BLaER1 (cell line): Measurements from ENCODE around the gene VEPH1.

Source experiments
- H3K27ac ChIP-seq: shearing (Covaris generic); formaldehyde crosslinking; 2 replicates; pipeline ENCODE4 v1.8.1; 2022
- H3K27me3 ChIP-seq: shearing (Covaris generic); formaldehyde crosslinking; 2 replicates; pipeline ENCODE4 v1.8.1; 2022
- H3K36me3 ChIP-seq: shearing (Covaris generic); formaldehyde crosslinking; 2 replicates; pipeline ENCODE4 v1.8.1; 2022
- H3K4me1 ChIP-seq: shearing (Covaris generic); formaldehyde crosslinking; 2 replicates; pipeline ENCODE4 v1.8.1; 2022
- H3K4me2 ChIP-seq: shearing (Covaris generic); formaldehyde crosslinking; 2 replicates; pipeline ENCODE4 v1.8.1; 2022
- H3K4me3 ChIP-seq: shearing (Covaris generic); formaldehyde crosslinking; 2 replicates; pipeline ENCODE4 v1.8.1; 2022
- H3K9ac ChIP-seq: shearing (Covaris generic); formaldehyde crosslinking; 2 replicates; pipeline ENCODE4 v1.8.1; 2022
- H3K9me3 ChIP-seq: shearing (Covaris generic); formaldehyde crosslinking; 2 replicates; pipeline ENCODE4 v1.8.1; 2022
- H4K20me1 ChIP-seq: shearing (Covaris generic); formaldehyde crosslinking; 2 replicates; pipeline ENCODE4 v1.8.1; 2022
- Cebpa-rat ChIP-seq: shearing (Covaris generic); IDR thresholded peaks from 2 replicates; pipeline ENCODE4 v1.8.1; 2022

Gene VEPH1

DNA sequence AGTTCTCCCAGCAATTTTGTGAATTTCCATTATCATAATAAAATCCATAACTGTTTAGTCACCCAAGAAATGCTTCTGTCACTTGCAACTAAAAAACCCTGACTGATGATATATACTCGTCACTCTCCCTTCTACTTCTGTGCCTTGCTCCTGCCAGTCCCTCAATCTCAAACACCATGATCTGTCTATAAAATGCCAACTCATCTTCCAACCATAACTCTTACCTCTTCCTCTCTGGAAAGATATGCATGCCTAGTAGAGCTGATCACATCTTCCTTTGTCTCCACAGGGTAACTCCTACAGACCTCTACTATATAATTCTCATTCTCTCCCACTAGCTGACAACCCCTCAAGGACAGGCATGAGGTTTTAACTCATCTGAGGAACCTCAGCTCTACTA is 5.2 kb upstream of the VEPH1 start:
- Histone ChIP-seq H3K27ac (no peak overlapping the region), H3K4me2 (no peak overlapping the region), H3K4me3 (no peak overlapping the region), H3K27me3 (no peaks in the 10 kb centered on the region), H3K9ac (no peak overlapping the region), H3K9me3 (no peaks in the 10 kb centered on the region), H4K20me1 (no peaks in the 10 kb centered on the region), H3K36me3 (no peaks in the 10 kb centered on the region), H3K4me1 (no peaks in the 10 kb centered on the region)
- TF ChIP-seq Cebpa-rat, result no peak

DNA sequence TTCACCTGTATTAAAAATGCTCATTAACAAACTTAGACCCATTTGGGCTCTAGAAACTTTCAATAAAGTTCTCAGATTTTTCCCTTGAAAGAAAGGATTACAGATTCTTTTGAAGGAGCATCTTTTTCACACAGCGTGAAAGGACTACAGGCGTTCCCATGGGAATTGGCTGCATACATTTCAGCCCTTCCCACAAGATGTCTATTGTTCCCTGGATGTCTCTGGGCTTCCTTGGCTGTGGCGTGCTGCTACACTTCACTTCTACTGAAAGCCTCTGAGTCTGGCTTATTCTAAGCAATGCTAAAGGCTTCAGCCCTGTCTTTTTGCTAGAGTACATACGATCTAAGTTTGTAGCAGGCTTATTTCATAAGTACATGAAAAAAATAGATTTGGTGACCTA is 1.4 kb downstream of the VEPH1 start:
- Histone ChIP-seq H3K36me3 (no peaks in the 10 kb centered on the region), H3K9me3 (no peaks in the 10 kb centered on the region), H3K27ac (no peak overlapping the region), H3K9ac (no peak overlapping the region), H4K20me1 (no peaks in the 10 kb centered on the region), H3K4me2 (no peak overlapping the region), H3K4me3 (no peak overlapping the region), H3K27me3 (no peaks in the 10 kb centered on the region), H3K4me1 (no peaks in the 10 kb centered on the region)
- TF ChIP-seq Cebpa-rat, result no peak

DNA sequence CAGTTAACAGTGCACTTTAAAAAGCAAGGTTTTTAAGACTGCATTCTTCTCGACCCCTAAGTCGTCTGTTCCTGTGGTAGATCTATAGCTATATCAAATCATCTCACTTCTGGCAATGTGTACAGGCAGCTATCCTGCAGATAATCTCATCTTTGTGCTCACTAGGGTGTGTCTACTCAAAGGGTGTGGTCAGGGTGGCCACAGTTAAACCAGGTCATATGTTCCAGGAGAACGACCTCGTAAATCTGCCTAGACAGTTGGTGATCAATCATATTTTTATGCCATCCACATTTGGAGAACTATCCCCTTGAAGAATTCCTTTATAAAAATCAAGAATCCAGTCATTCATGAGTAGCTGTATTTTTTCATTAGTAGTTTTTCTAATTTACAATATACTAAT is 3.0 kb downstream of the VEPH1 start:
- H3K4me3 ChIP-seq, result no peak overlapping the region
- no peak for TF ChIP-seq Cebpa-rat
- no peak overlapping the region for H3K27ac ChIP-seq
- no peaks in the 10 kb centered on the region for H3K36me3 ChIP-seq
- H4K20me1 ChIP-seq, result no peaks in the 10 kb centered on the region
- H3K4me2 ChIP-seq, result no peak overlapping the region
- no peaks in the 10 kb centered on the region for H3K27me3 ChIP-seq
- no peak overlapping the region for H3K9ac ChIP-seq
- no peaks in the 10 kb centered on the region for H3K4me1 ChIP-seq
- no peaks in the 10 kb centered on the region for H3K9me3 ChIP-seq

DNA sequence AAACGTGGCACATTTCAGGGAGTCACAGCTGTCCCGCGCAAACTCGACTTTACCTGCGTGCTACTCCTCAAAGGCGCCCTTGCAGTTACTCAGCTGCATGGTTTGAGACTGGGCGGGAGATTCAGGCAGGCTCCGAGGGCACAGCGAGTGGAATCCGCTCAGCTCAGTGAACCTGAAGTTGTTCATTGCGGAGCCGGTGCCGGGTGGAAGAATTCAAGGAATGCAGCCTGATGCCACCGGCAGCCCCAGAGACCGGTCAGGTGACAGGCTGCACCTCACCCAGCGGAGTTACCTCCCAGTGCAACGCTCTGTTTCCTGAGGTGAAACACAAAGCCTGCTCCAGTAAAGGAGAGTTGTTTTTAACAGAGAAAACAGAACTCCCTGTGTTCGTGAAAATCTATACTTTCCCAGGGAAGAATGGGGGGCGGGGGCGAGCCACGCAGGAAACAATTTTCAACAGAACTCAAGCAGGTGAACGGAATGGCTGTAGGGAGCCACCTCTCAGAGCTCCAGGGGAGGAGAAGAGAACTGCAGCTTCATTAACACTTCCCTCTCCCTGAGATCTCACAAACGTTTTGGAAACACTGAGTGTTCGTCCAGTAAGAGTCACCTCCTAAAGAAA is 3.8 kb downstream of the VEPH1 start:
- no peak overlapping the region for H3K4me2 ChIP-seq
- no peaks in the 10 kb centered on the region for H3K27me3 ChIP-seq
- H3K9me3 ChIP-seq, result no peaks in the 10 kb centered on the region
- no peak for TF ChIP-seq Cebpa-rat
- no peak overlapping the region for H3K27ac ChIP-seq
- H3K4me1 ChIP-seq, result no peaks in the 10 kb centered on the region
- no peak overlapping the region for H3K9ac ChIP-seq
- H3K36me3 ChIP-seq, result no peaks in the 10 kb centered on the region
- no peaks in the 10 kb centered on the region for H4K20me1 ChIP-seq
- no peak overlapping the region for H3K4me3 ChIP-seq

DNA sequence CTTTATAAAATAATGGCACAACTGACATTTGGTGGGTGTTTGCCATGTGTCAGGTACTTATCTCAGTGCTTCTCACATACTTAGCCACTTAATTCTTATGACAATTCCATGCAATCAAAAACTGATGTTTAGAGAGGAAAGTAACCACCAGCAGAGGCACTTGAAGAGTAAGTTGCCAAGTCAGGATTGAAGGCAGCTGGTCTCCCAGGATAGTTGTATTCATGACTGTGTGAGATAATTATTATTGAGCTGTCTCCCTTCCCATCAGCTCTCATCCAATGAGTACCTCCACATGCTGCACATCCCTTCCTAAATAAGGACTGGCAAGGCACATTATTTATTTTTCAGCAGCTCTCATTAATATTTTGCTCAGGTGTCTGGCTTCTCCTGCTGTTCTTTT is 4.8 kb downstream of the VEPH1 start:
- Histone ChIP-seq H4K20me1 (no peaks in the 10 kb centered on the region), H3K27ac (no peak overlapping the region), H3K27me3 (no peaks in the 10 kb centered on the region), H3K36me3 (no peaks in the 10 kb centered on the region), H3K9ac (no peak overlapping the region), H3K9me3 (no peaks in the 10 kb centered on the region), H3K4me2 (no peak overlapping the region), H3K4me3 (no peak overlapping the region), H3K4me1 (no peaks in the 10 kb centered on the region)
- no peak for TF ChIP-seq Cebpa-rat

DNA sequence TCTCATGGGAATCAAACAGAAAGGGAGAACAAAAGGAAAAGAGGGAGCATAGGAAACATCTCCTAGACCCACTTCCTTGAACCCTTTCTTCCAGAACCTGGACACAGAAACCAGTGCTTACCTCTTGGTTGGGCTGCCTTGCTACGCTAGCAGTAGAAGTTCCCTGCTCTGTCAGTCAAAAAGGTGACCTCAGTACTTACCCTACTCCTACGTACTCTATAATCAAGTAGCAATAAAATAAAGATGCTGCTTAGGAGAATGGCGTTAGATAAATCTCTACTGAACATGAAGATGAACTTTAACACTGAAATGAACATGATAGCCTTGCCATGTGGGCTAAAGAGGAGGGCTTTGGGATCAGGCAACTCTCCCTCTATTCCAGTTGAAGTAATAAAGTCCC is 7.4 kb downstream of the VEPH1 start:
- Histone ChIP-seq H3K36me3 (no peaks in the 10 kb centered on the region), H3K4me2 (no peak overlapping the region)

DNA sequence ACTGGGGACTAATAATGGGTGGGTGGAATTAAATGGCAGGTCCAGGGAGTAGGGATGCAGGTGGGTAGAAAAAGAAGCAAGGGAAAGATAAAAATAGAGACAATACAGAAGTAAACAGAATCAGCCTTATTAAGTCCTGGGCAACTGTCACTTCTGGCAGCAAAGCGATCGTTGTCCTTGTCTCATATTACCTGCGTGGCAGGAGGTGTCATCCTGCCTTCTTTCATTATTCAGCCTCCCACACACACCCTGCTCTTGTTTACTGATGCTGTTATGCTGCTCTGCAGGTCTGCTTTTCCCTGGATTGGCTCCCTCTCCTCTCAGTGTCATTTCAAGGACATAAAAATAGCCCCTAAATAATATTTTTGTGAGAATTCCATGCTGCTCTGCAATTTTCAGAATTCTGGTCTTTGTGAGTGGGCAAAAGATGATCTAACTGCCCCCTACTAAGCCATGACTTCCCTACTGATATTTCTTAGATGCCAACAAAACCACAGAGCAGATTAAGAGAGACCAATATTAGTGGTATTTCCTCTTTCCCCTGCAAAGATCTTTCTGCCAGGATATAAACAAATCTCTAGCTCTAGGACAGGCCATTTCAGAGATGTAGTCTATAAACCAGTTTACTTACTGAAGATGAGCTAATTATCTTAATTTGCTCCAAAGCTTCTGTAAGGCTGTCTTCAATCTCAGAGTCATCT is 8.5 kb downstream of the VEPH1 start:
- Histone ChIP-seq H3K9ac (no peak overlapping the region), H3K36me3 (no peaks in the 10 kb centered on the region), H3K4me3 (no peak overlapping the region), H3K27me3 (no peaks in the 10 kb centered on the region), H3K4me2 (no peak overlapping the region), H4K20me1 (no peaks in the 10 kb centered on the region), H3K27ac (no peak overlapping the region), H3K4me1 (no peaks in the 10 kb centered on the region), H3K9me3 (no peaks in the 10 kb centered on the region)
- no peak for TF ChIP-seq Cebpa-rat

More for the DNA sequence above, 7.4 kb downstream of the VEPH1 start:
- no peak for TF ChIP-seq Cebpa-rat
- no peaks in the 10 kb centered on the region for H3K27me3 ChIP-seq
- H3K9ac ChIP-seq, result no peak overlapping the region
- H3K4me3 ChIP-seq, result no peak overlapping the region
- no peaks in the 10 kb centered on the region for H3K4me1 ChIP-seq
- no peaks in the 10 kb centered on the region for H4K20me1 ChIP-seq
- no peaks in the 10 kb centered on the region for H3K9me3 ChIP-seq
- H3K27ac ChIP-seq, result no peak overlapping the region

DNA sequence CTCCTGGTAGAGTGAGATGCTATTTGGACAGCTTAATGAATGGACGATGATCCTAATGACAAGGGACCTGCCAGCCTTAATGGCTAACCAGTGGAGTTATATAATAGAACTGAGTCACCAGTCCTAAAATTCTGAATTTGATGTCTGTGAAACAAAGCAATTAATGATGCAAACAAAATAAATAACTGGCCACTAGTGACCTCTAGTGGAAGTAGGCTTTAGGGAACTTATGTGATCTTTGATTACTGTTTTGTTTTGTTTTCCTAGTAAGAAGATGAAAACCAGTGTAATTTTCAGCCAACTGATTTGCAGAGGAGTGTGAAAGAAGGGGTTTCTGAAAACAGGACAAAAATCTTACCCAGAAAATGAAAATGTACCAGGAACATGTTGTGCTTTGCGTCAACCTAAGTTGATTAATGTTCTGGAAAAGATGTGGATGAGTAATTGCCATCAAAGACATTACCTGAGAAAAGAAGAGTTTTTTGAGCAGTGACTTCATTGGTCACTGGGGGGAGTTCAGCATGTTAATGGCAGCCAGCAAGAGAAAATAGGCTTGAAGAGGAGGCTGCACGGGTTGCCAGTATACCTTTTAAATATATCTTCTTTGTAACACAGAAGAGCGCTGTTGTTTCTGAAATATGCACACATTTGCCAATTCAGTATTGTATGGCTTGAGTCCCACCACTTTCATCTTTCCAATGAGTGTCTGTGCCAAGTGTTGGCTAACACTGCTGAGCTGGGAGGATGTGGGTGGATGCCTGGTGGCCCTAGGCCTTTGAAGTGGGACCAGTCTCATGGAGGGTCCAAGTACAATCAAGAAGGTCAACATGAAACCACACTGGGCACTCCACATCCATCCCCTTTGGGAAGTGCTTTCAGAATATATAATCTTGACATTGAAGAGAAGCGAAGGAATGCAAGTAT is 9.3 kb downstream of the VEPH1 start:
- Histone ChIP-seq H4K20me1 (no peaks in the 10 kb centered on the region), H3K9ac (no peak overlapping the region), H3K4me1 (no peaks in the 10 kb centered on the region), H3K36me3 (no peaks in the 10 kb centered on the region), H3K27ac (no peak overlapping the region), H3K9me3 (no peaks in the 10 kb centered on the region), H3K4me3 (no peak overlapping the region), H3K4me2 (no peak overlapping the region), H3K27me3 (no peaks in the 10 kb centered on the region)
- no peak for TF ChIP-seq Cebpa-rat

DNA sequence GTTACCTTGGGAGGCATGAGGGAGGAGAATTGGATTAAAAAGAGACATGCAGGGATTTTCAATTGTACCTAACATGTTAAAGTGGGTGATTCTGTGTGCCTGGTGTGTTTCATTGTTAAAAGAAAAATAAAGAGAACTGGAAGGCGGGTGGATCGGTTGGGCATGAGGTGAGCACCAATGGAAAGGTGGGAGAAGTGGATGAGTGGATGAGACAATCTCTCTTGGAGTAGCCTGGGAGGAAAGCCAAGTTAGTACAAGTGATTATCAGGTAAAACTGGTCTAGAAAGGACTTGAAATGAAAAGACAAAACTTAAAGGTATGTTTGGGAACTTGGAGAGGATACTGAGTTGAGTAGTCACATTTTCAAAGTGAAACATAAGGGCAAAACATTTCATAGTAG is 12.1 kb downstream of the VEPH1 start:
- H3K4me1 ChIP-seq, result no peaks in the 10 kb centered on the region
- TF ChIP-seq Cebpa-rat, result no peak
- H4K20me1 ChIP-seq, result no peaks in the 10 kb centered on the region
- H3K4me2 ChIP-seq, result no peak overlapping the region
- no peak overlapping the region for H3K27ac ChIP-seq
- H3K36me3 ChIP-seq, result no peaks in the 10 kb centered on the region
- H3K9ac ChIP-seq, result no peak overlapping the region
- no peaks in the 10 kb centered on the region for H3K27me3 ChIP-seq
- H3K4me3 ChIP-seq, result no peak overlapping the region
- no peaks in the 10 kb centered on the region for H3K9me3 ChIP-seq

DNA sequence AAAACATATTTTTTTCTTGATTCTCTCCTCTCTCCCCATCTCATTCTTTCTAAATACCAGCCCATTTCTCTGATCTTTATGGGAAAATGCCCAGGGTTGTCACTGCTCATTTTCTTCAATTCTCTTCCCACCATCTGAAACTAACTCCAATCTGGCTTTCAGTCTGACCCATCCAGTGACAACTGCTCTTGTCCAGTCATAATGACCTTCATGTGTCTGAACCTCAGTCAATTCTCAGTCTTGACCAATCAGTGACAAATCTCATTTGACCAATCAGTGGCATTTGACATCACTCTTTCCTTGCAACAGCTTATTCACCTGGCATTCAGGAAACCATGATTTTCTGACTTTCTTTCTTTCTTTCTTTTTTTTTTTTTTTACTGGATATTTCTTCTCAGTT is 15.1 kb downstream of the VEPH1 start:
- no peak for TF ChIP-seq Cebpa-rat
- Histone ChIP-seq H3K9ac (no peak overlapping the region), H3K4me1 (no peaks in the 10 kb centered on the region), H3K9me3 (no peaks in the 10 kb centered on the region), H3K4me3 (no peak overlapping the region), H3K27ac (no peak overlapping the region), H3K36me3 (no peaks in the 10 kb centered on the region), H4K20me1 (no peaks in the 10 kb centered on the region), H3K4me2 (no peak overlapping the region), H3K27me3 (no peaks in the 10 kb centered on the region)
